ENCODE measurements around the gene GYS1. TPM values are rescaled to one million over a fixed set of nuclear protein-coding genes. Genes with fewer than 3 reads are reported as not detected.

GYS1 gene
- total and polyA plus RNA-seq, 2 donors, result 14.0 to 22.2 TPM

- peaks cover 17 to 20% of the 10 kb centered on the region in 2 donors for H3K4me1 ChIP-seq (ENCODE audit: control insufficient read depth in 2 of 2, insufficient read depth in 2 of 2, low read length in 2 of 2)
- H3K9me3 ChIP-seq (ENCODE audit: control insufficient read depth in 2 of 2, insufficient read depth in 1 of 2, low read length in 1 of 2), result no peaks in the 10 kb centered on the region
- H3K36me3 ChIP-seq (ENCODE audit: control insufficient read depth in 2 of 2, insufficient read depth in 2 of 2, low read length in 1 of 2), result peaks cover 10 to 15% of the 10 kb centered on the region in 2 donors
- H3K27ac ChIP-seq (ENCODE audit: low read depth in 1 of 2, low read length in 1 of 2), result peak overlapping the region; percentile 58 to 64
- H3K4me3 ChIP-seq (ENCODE audit: low read length in 2 of 2), result peak overlapping the region; percentile 83 to 96
- H3K27me3 ChIP-seq (ENCODE audit: control insufficient read depth in 2 of 2, insufficient read depth in 1 of 2, low read length in 1 of 2), result no peaks in the 10 kb centered on the region
- no peak for DNase-seq (ENCODE audit: low read depth in 6 of 9, low spot score in 9 of 9)
- WGBS, result 79% methylated on average over 11 of the region's 11 CpGs
Observed at GRCh38 chr19:48953990-48954594, 39.0 kb downstream of the GYS1 start.

- no peak for DNase-seq (ENCODE audit: low read depth in 6 of 9, low spot score in 9 of 9)
- WGBS, result 90% methylated on average over 4 of the region's 4 CpGs
- H3K4me1 ChIP-seq (ENCODE audit: control insufficient read depth in 2 of 2, insufficient read depth in 2 of 2, low read length in 2 of 2), result peaks cover 17 to 20% of the 10 kb centered on the region in 2 donors
- peaks cover 0 to 2% of the 10 kb centered on the region in 2 donors for H3K9me3 ChIP-seq (ENCODE audit: control insufficient read depth in 2 of 2, insufficient read depth in 1 of 2, low read length in 1 of 2)
- H3K27me3 ChIP-seq (ENCODE audit: control insufficient read depth in 2 of 2, insufficient read depth in 1 of 2, low read length in 1 of 2), result no peaks in the 10 kb centered on the region
- H3K27ac ChIP-seq (ENCODE audit: low read depth in 1 of 2, low read length in 1 of 2), result no peak overlapping the region
- H3K4me3 ChIP-seq (ENCODE audit: low read length in 2 of 2), result no peak overlapping the region
- H3K36me3 ChIP-seq (ENCODE audit: control insufficient read depth in 2 of 2, insufficient read depth in 2 of 2, low read length in 1 of 2), result peaks cover 10 to 15% of the 10 kb centered on the region in 2 donors
Observed at GRCh38 chr19:48953141-48953540, 40.0 kb downstream of the GYS1 start.

- H3K27ac ChIP-seq (ENCODE audit: low read depth in 1 of 2, low read length in 1 of 2), result no peak overlapping the region
Observed at GRCh38 chr19:48950830-48951519, 42.1 kb downstream of the GYS1 start.

GRCh38 chr19:48950159-48950558 lies 43.0 kb downstream of the GYS1 start:
- H3K27me3 ChIP-seq (ENCODE audit: control insufficient read depth in 2 of 2, insufficient read depth in 1 of 2, low read length in 1 of 2), result no peaks in the 10 kb centered on the region
- WGBS, result 81% methylated on average over 3 of the region's 3 CpGs
- H3K36me3 ChIP-seq (ENCODE audit: control insufficient read depth in 2 of 2, insufficient read depth in 2 of 2, low read length in 1 of 2), result peaks cover 0 to 4% of the 10 kb centered on the region in 2 donors
- DNase-seq (ENCODE audit: low read depth in 6 of 9, low spot score in 9 of 9), result no peak
- H3K4me1 ChIP-seq (ENCODE audit: control insufficient read depth in 2 of 2, insufficient read depth in 2 of 2, low read length in 2 of 2), result peaks cover 6 to 8% of the 10 kb centered on the region in 2 donors
- no peak overlapping the region for H3K27ac ChIP-seq (ENCODE audit: low read depth in 1 of 2, low read length in 1 of 2)
- H3K4me3 ChIP-seq (ENCODE audit: low read length in 2 of 2), result no peak overlapping the region
- peaks cover 1 to 24% of the 10 kb centered on the region in 2 donors for H3K9me3 ChIP-seq (ENCODE audit: control insufficient read depth in 2 of 2, insufficient read depth in 1 of 2, low read length in 1 of 2)

More at GRCh38 chr19:48950830-48951519, 42.1 kb downstream of the GYS1 start:
- peaks cover 1 to 23% of the 10 kb centered on the region in 2 donors for H3K9me3 ChIP-seq (ENCODE audit: control insufficient read depth in 2 of 2, insufficient read depth in 1 of 2, low read length in 1 of 2)
- peaks cover 3 to 5% of the 10 kb centered on the region in 2 donors for H3K36me3 ChIP-seq (ENCODE audit: control insufficient read depth in 2 of 2, insufficient read depth in 2 of 2, low read length in 1 of 2)
- 85% methylated on average over 9 of the region's 9 CpGs for WGBS
- peaks cover 13 to 17% of the 10 kb centered on the region in 2 donors for H3K4me1 ChIP-seq (ENCODE audit: control insufficient read depth in 2 of 2, insufficient read depth in 2 of 2, low read length in 2 of 2)
- no peak overlapping the region for H3K4me3 ChIP-seq (ENCODE audit: low read length in 2 of 2)
- no peak for DNase-seq (ENCODE audit: low read depth in 6 of 9, low spot score in 9 of 9)
- H3K27me3 ChIP-seq (ENCODE audit: control insufficient read depth in 2 of 2, insufficient read depth in 1 of 2, low read length in 1 of 2), result no peaks in the 10 kb centered on the region

- no peak for DNase-seq (ENCODE audit: low read depth in 6 of 9, low spot score in 9 of 9)
- Histone ChIP-seq H3K9me3 (ENCODE audit: control insufficient read depth in 2 of 2, insufficient read depth in 1 of 2, low read length in 1 of 2) (peaks cover 1 to 24% of the 10 kb centered on the region in 2 donors), H3K27ac (ENCODE audit: low read depth in 1 of 2, low read length in 1 of 2) (no peak overlapping the region), H3K4me1 (ENCODE audit: control insufficient read depth in 2 of 2, insufficient read depth in 2 of 2, low read length in 2 of 2) (no peaks in the 10 kb centered on the region), H3K27me3 (ENCODE audit: control insufficient read depth in 2 of 2, insufficient read depth in 1 of 2, low read length in 1 of 2) (no peaks in the 10 kb centered on the region), H3K36me3 (ENCODE audit: control insufficient read depth in 2 of 2, insufficient read depth in 2 of 2, low read length in 1 of 2) (no peaks in the 10 kb centered on the region), H3K4me3 (ENCODE audit: low read length in 2 of 2) (no peak overlapping the region)
- WGBS, result 96% methylated on average over 3 of the region's 3 CpGs
Observed at GRCh38 chr19:48947258-48947542, 45.9 kb downstream of the GYS1 start.

- Histone ChIP-seq H3K9me3 (ENCODE audit: control insufficient read depth in 2 of 2, insufficient read depth in 1 of 2, low read length in 1 of 2) (peaks cover 1 to 24% of the 10 kb centered on the region in 2 donors), H3K27ac (ENCODE audit: low read depth in 1 of 2, low read length in 1 of 2) (no peak overlapping the region), H3K4me1 (ENCODE audit: control insufficient read depth in 2 of 2, insufficient read depth in 2 of 2, low read length in 2 of 2) (no peaks in the 10 kb centered on the region), H3K36me3 (ENCODE audit: control insufficient read depth in 2 of 2, insufficient read depth in 2 of 2, low read length in 1 of 2) (no peaks in the 10 kb centered on the region), H3K27me3 (ENCODE audit: control insufficient read depth in 2 of 2, insufficient read depth in 1 of 2, low read length in 1 of 2) (no peaks in the 10 kb centered on the region), H3K4me3 (ENCODE audit: low read length in 2 of 2) (no peak overlapping the region)
- 80% methylated on average over 9 of the region's 9 CpGs for WGBS
- DNase-seq (ENCODE audit: low read depth in 6 of 9, low spot score in 9 of 9), result no peak
Observed at GRCh38 chr19:48946463-48947257, 46.4 kb downstream of the GYS1 start.

GRCh38 chr19:48945817-48946216 lies 47.3 kb downstream of the GYS1 start:
- peaks cover 3 to 27% of the 10 kb centered on the region in 2 donors for H3K9me3 ChIP-seq (ENCODE audit: control insufficient read depth in 2 of 2, insufficient read depth in 1 of 2, low read length in 1 of 2)
- no peak overlapping the region for H3K4me3 ChIP-seq (ENCODE audit: low read length in 2 of 2)
- no peak overlapping the region for H3K27ac ChIP-seq (ENCODE audit: low read depth in 1 of 2, low read length in 1 of 2)
- no peaks in the 10 kb centered on the region for H3K4me1 ChIP-seq (ENCODE audit: control insufficient read depth in 2 of 2, insufficient read depth in 2 of 2, low read length in 2 of 2)
- no peaks in the 10 kb centered on the region for H3K36me3 ChIP-seq (ENCODE audit: control insufficient read depth in 2 of 2, insufficient read depth in 2 of 2, low read length in 1 of 2)
- no peak for DNase-seq (ENCODE audit: low read depth in 6 of 9, low spot score in 9 of 9)
- H3K27me3 ChIP-seq (ENCODE audit: control insufficient read depth in 2 of 2, insufficient read depth in 1 of 2, low read length in 1 of 2), result no peaks in the 10 kb centered on the region
- 97% methylated on average over 2 of the region's 2 CpGs for whole genome bisulfite sequencing

- 95% methylated on average over 5 of the region's 5 CpGs for WGBS
- Histone ChIP-seq H3K4me3 (ENCODE audit: low read length in 2 of 2) (no peak overlapping the region), H3K27ac (ENCODE audit: low read depth in 1 of 2, low read length in 1 of 2) (no peak overlapping the region), H3K4me1 (ENCODE audit: control insufficient read depth in 2 of 2, insufficient read depth in 2 of 2, low read length in 2 of 2) (no peaks in the 10 kb centered on the region), H3K36me3 (ENCODE audit: control insufficient read depth in 2 of 2, insufficient read depth in 2 of 2, low read length in 1 of 2) (no peaks in the 10 kb centered on the region), H3K9me3 (ENCODE audit: control insufficient read depth in 2 of 2, insufficient read depth in 1 of 2, low read length in 1 of 2) (peaks cover 3 to 31% of the 10 kb centered on the region in 2 donors), H3K27me3 (ENCODE audit: control insufficient read depth in 2 of 2, insufficient read depth in 1 of 2, low read length in 1 of 2) (no peaks in the 10 kb centered on the region)
- DNase-seq (ENCODE audit: low read depth in 6 of 9, low spot score in 9 of 9), result no peak
Observed at GRCh38 chr19:48945415-48945814, 47.7 kb downstream of the GYS1 start.

GRCh38 chr19:48943081-48943480 lies 50.0 kb downstream of the GYS1 start:
- H3K4me1 ChIP-seq (ENCODE audit: control insufficient read depth in 2 of 2, insufficient read depth in 2 of 2, low read length in 2 of 2), result no peaks in the 10 kb centered on the region
- H3K36me3 ChIP-seq (ENCODE audit: control insufficient read depth in 2 of 2, insufficient read depth in 2 of 2, low read length in 1 of 2), result no peaks in the 10 kb centered on the region
- peaks cover 3 to 32% of the 10 kb centered on the region in 2 donors for H3K9me3 ChIP-seq (ENCODE audit: control insufficient read depth in 2 of 2, insufficient read depth in 1 of 2, low read length in 1 of 2)
- WGBS, result 98% methylated on average over 6 of the region's 6 CpGs
- H3K27ac ChIP-seq (ENCODE audit: low read depth in 1 of 2, low read length in 1 of 2), result no peak overlapping the region
- no peak for DNase-seq (ENCODE audit: low read depth in 6 of 9, low spot score in 9 of 9)
- H3K27me3 ChIP-seq (ENCODE audit: control insufficient read depth in 2 of 2, insufficient read depth in 1 of 2, low read length in 1 of 2), result no peaks in the 10 kb centered on the region
- no peak overlapping the region for H3K4me3 ChIP-seq (ENCODE audit: low read length in 2 of 2)

Data from thymus (tissue), 11 donors.